CD4-positive, alpha-beta T cell treated with Interferon gamma for 1 hour (primary cell): ENCODE results near the gene MMD2.

ENCODE experiments used
- DNase-seq: peaks from one replicate; pipeline ENCODE4 v3.0.0-alpha.2; 2020

MMD2 gene

DNA sequence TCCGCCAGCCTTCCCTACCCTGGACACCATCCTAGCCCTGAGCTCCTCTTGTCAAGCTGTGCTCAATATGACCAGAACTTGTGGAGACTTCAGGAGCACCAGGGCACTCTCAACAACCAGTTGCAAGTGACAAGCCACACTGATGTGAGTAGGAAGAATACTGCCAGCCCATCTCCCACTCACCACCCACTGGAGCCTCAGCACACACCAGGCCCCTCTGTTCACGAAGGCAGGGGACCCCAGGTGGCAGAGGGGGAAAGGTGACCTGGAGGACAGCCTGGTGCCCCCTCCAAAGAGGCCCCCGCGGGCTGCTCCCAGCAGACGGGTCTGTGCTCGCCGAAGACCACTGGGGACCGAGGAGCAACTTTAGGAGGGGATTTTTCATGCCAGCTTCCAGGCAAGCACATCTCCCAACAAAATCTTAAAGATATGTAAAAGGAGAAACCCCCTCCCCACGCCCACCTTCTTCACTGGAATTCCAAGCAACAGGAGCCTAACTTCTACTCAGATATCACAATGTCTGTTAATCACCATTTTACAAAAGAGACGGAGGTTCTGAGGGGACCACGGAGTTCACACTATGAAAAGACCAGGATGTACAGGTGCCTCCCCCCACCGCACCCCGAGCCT is 1.0 kb downstream of the MMD2 start:
- DNase-seq, result no peak

- no peak for DNase-seq
Observed at GRCh38 chr7:4951903-4952636, 6.9 kb downstream of the MMD2 start.

DNA sequence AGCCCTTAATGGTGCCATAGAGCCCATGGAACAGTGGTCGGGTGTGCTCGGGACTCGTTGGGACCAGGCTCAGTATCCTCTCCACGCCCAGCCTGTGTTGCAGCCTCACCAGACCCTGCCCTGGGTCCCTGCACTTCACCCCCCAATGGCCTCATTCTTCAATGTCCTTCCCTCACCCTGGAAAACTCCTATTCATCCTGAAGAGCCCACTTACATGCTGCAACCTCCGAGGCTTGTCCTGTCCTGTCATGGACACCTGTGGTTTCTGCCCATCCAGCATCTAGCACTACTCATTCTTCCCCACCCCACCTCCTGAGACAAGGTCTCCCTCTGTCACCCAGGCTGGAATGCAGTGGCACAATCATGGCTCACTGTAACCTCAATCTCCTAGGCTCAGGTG is 7.7 kb downstream of the MMD2 start:
- DNase-seq, result no peak

- DNase-seq, result no peak
Observed at GRCh38 chr7:4948402-4948801, 10.6 kb downstream of the MMD2 start.

DNA sequence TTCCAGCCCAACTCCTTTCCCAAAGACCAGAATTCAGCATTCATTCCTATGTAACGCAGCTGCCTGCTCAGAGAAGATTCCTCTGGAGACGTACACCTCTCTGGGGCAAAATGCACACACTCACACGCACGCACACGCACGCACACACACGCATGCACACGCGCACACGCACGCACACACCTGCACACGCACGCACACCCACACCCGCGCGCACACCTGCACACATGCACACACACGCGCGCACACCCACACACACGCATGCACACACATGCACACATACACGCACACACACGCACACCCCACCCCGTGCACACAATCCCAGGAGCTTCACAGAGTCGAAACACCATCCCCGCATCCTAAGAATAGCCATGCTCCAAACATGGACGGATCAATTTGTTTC is 13.0 kb downstream of the MMD2 start:
- DNase-seq, result no peak

GRCh38 chr7:4944939-4945338 is 14.0 kb downstream of the MMD2 start:
- no peak for DNase-seq

- no peak for DNase-seq
Observed at GRCh38 chr7:4943297-4943696, 15.7 kb downstream of the MMD2 start.

DNA sequence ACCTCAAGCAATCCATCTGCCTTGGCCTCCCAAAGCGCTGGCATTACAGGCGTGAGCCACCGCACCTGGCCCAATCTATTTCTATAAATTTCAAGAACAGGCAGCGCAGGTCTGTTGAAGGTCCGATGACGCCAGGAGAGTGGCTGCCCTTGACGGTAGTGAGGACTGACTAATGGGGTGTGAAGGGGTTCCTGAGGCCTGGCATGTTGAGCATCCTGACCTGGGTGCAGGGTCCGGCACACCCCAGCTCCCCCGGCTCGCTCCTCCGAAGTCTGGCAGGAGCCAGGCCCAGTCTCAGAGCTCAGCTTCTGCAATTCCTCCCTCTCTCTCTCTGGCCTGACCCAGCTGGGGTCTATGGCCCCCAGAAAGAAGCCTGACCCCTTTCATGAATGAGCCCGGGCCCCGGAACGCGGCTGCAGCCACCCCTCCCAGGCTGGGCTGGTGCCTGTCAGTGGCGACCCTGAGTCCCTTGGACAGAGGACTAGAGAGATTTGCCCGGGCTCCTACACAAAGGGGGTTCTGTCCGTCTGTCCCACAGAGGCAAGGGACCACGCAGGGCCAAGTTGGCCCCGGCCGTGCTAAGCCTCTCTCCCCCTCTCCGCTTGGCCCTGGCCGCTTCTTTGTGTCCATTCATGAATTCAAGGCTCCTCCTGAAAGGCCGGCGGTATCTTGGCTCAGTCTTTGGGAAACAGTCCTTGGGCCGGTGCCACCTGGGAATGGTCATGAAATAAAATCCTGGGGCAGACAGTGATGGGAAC is 18.8 kb downstream of the MMD2 start:
- DNase-seq, result no peak

GRCh38 chr7:4937411-4937810 is 21.6 kb downstream of the MMD2 start:
- DNase-seq, result no peak

DNA sequence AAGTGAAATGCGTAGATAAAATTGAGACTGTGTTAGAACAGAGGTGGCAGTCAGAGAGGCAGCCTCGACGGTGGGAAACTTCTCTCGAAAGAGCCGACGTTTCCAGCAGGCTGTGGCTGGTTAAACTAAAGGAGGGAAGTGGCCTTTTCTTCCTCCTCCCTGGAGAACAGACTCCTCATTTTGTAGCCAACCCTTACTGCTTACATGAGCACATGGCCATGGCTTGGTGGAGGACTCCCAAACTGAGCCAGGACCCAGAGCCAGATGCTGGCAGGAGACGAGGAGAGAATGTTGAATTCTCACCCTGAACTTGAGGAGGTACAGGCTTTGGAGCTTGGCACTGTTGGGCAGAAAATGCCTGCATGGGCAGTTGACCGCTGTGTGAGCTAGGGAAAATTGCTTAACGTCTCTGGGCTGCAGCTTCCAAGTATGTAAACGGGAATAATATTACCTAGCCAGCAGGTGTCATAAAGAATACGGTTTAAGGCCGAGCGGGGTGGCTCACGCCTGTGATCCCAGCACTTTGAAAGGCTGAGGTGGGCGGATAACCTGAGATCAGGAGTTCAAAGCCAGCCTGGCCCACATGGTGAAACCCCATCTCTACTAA is 24.5 kb downstream of the MMD2 start:
- no peak for DNase-seq

- no peak for DNase-seq
Observed at GRCh38 chr7:4931943-4932342, 27.0 kb downstream of the MMD2 start.

DNA sequence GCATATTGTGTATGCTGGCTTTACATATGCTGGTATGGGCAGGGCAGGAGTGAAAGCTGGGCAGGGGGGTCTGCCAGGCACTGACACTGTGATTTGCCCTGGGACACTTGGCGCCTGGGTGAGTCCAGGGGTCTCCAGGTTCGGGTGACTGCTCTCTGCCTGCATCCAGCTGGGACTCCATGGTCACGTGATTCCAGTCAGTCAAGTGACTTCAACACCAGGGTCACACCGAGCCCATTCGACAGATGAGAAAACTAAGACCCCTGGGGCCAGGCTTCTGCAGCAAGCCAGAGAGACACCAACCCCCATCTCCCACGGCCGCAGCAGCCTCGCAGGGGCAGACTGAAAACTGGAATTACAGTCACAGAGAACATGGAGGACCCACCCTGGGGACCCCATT is 30.0 kb downstream of the MMD2 start:
- DNase-seq, result no peak

- DNase-seq, result no peak
Observed at GRCh38 chr7:4928445-4928844, 30.5 kb downstream of the MMD2 start.

- no peak for DNase-seq
Observed at GRCh38 chr7:4919969-4920766, 38.8 kb downstream of the MMD2 start.

DNA sequence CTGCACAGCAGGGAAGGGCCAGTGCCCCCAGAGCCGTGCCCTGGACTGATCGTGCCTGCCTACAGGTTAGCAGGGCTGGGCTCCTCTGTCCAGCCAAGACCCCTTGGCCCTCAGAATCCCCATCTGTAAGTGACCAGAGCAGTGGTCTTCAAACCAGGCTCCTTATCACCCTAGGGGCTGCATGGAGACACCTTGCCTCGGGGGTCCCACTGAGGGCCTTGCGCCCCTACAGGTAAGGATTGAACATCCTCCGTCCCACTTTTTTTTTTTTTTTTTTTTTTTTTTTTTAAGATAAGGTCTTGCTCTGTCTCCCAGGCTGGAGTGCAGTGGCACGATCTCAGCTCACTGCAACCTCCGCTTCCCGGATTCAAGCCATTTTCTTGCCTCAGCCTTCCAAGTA is 42.9 kb downstream of the MMD2 start:
- no peak for DNase-seq

DNA sequence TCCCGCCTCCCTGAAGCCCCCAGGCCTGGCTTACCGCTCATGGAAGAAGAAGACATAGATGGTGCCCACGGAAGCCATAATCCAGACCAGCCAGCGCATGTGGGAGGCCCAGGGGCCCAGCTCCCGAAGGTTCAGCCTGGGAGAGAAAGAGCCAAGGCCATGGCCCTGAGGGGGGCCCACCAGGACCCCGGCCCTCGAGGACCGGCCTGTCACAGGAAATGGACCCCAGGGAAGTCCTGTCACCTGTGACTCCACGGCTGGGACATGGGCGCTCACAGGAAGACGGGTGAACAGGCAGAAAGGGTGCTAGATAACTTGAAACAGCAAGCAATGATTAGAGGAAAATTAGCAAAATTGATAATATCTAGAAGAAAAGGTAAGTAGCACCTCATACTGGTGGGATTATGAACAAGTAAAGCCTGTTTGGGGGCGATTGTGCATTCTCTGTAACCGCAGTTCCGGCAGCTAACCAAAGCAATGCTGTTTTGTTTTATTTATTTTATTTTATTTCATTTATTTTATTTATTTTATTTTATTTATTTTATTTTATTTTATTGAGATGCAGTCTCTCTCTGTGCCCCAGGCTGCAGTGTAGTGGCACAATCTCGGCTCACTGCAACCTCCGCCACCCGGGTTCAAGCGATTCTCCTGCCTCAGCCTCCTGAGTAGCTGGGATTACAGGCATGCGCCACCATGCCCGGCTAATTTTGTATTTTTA is 47.7 kb downstream of the MMD2 start:
- no peak for DNase-seq

DNA sequence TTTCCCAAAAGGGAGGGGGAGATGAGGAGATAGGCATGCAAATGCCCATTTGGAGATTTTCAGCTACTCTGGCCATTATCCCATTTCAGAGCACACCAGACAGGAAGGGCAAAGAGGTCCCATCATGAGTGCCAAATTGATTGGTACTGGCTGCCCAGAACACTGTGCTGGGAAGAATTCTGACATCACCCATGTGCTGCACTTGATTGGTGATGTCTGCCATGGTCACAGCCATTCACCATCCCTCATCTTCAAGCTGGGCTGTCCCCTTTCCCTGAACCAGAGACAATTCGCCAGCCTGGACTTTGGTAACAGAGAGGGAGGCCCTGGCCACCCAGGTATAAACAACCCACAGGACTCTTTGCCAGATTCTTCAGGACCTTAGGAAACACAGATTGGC is 52.3 kb downstream of the MMD2 start:
- no peak for DNase-seq

DNA sequence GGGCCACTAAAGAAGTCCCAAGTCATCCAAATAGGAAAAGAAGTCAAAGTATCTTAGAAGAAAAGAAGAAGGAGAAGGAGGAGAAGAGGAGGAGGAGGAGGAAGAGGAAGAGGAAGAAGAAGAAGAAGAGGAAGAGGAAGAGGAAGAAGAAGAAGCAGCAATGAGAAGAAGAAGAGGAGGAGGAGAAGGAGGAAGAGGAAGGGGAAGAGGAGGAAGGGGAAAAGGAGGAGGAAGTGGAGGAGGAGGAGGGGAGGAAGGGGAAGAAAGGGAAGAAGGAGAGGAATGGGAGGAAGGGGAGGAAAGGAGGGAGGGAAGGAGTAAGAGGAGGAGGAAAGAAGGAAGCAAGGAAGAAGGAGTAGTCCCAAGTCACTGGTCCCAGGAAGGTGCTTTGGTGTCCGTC is 53.8 kb downstream of the MMD2 start:
- no peak for DNase-seq

GRCh38 chr7:4904346-4904745 is 54.6 kb downstream of the MMD2 start:
- DNase-seq, result no peak

DNA sequence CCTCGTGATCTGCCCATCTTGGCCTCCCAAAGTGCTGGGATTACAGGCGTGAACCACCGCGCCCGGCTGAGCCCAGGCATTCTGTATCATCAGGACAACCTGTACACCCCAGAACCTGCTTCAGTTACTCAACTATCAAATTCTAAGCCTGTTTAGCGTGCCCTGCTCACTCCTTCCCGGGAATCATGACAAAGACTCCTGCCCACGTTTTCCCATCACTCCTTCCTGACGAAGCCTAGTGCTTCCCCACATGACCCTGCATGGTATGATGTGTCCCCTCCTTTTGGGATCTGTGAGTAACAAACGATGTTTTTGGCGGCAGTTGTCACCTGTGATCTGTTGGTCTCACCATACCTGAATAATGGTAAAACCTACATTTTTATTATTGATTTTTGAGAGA is 63.2 kb downstream of the MMD2 start:
- no peak for DNase-seq

GRCh38 chr7:4894482-4894881 is 64.5 kb downstream of the MMD2 start:
- no peak for DNase-seq

- no peak for DNase-seq
Observed at GRCh38 chr7:4893929-4894475, 65.0 kb downstream of the MMD2 start.
